ENCODE measurements around the gene HMGN1. TPM values are rescaled to one million over a fixed set of nuclear protein-coding genes. Genes with fewer than 3 reads are reported as not detected.

Gene HMGN1, protein sequence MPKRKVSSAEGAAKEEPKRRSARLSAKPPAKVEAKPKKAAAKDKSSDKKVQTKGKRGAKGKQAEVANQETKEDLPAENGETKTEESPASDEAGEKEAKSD
- polyA plus RNA-seq (2013, experiment 1 of 2), result 410 TPM
- 468 TPM for polyA plus RNA-seq (2013, experiment 2 of 2)

DNA sequence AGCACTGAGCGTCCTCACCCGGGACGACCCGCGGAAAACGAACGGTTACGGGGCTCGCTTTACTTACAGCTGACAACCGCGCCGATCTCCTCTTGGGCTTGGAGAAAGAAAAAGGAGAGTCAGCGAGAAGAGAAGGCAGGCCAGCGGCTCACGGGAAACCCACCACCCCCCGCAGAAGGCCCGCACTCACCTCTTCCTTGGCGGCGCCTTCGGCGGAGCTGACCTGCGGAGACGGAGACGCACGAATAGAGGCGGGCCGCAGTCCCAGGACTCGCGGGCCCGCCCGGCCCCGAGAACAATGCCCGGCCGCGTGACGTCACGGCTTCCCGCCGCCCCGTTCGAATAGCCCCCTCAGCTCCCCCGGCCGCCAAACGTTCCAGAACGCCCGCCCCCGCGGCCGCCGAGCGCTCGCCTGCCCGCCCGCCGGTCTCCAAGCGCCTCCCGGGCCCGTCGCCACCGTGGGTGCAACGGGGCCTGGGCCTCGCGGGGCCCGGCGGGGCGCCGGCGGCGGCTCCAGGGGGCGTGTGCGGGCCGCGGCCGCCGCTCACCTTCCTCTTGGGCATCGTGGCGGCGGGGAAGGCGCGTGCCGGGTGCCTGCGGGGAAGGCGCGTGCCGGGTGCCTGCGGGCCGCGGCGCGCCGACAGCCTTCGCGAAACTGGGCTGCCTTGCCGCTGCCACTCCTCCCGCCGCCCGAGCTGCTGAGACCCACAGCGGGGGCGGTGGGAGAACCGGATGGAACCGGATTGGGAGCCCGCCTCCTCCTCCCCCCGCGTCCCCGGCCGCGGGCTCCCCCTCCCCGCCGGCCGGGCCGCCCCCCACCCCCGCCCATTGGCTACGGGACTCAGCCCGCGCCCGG, at the start of gene HMGN1:
HMGN1 (minus strand) TSS at position 734 of the 856 bp plus-strand sequence; CDS start at position 563, 171 bp downstream.
- Histone ChIP-seq H3K9me3 (ENCODE audit: control insufficient read depth, low read length) (no peaks in the 10 kb centered on the region), H3K36me3 (ENCODE audit: control insufficient read depth, insufficient read depth, low read length) (peaks cover 39% of the 10 kb centered on the region), H3K4me3 (ENCODE audit: extremely low read depth, insufficient read depth, low read length, poor library complexity, severe bottlenecking) (peak within 1 kb of the TSS; percentile 91), H3K27ac (ENCODE audit: low read depth, low read length, severe bottlenecking) (peak within 1 kb of the TSS; percentile 96), H3K4me1 (ENCODE audit: control insufficient read depth, insufficient read depth, low read length, poor library complexity, severe bottlenecking) (peaks cover 11% of the 10 kb centered on the region)
- 0% methylated on average over 68 of the region's 116 CpGs for WGBS, 2 experiments (ENCODE audit: insufficient coverage in 2 of 2)

DNA sequence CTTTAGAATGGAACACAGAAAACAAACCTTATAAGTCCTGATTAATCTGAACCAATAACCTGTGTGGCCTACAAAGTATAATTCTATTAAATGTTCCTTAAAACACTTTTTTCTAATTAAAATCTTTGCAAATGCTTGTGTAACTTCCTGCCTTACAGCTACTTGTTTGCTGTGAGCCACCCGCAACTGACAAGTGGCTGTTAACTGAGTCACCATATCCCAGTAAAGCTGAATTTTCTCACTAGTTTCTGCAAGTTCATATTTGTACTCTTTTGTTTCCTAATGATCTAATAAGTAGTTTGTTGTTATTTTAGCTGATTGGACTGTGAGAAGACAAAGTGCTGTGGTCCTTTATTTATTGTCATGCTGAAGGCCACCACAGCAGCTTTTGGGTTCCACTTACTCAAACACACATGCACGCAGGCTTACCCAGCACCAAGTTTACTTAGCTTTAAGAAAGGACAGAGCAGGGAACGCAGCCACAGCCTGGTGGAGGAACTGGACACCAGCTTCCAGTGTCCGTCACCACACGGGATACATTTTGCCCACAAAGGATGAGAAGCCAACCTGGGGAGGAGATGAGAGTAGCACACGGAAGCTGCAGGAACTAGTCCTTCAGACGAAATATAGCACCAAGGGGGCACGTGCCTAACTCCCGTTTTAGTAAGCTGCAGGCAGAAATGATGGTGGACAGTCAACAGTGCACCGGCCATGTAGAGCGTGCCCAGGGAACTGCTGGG, 48.9 kb upstream of the HMGN1 start:
- Histone ChIP-seq H3K4me3 (ENCODE audit: extremely low read depth, insufficient read depth, low read length, poor library complexity, severe bottlenecking) (no peak overlapping the region), H3K9me3 (ENCODE audit: control insufficient read depth, low read length) (no peaks in the 10 kb centered on the region), H3K36me3 (ENCODE audit: control insufficient read depth, insufficient read depth, low read length) (peaks cover 51% of the 10 kb centered on the region), H3K27ac (ENCODE audit: low read depth, low read length, severe bottlenecking) (no peak overlapping the region), H3K4me1 (ENCODE audit: control insufficient read depth, insufficient read depth, low read length, poor library complexity, severe bottlenecking) (no peaks in the 10 kb centered on the region)
- WGBS, 2 experiments (ENCODE audit: insufficient coverage in 2 of 2), result 90 to 97% methylated on average over 9 to 11 of the region's 11 CpGs

DNA sequence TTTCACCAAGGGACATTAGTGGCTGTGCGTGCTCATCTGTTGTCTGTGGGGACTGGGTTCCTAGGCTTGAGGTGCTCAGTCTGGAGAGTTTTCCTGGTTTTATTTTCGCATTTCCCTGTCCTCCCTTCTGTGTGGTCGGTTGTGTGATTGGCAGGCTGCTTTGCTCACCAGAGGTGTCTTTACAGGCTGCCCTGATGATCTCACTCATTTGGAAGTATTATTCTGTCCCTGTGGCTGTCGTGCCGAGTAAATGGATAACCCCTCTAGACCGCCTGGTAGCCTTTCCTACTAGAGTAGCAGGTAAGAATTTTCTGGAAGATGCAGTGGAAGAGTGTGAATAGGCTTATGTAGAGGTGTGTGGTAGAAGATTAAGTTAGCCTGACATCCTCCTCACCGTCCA, 44.1 kb upstream of the HMGN1 start:
- Histone ChIP-seq H3K4me3 (ENCODE audit: extremely low read depth, insufficient read depth, low read length, poor library complexity, severe bottlenecking) (no peak overlapping the region), H3K36me3 (ENCODE audit: control insufficient read depth, insufficient read depth, low read length) (peaks cover 52% of the 10 kb centered on the region)

DNA sequence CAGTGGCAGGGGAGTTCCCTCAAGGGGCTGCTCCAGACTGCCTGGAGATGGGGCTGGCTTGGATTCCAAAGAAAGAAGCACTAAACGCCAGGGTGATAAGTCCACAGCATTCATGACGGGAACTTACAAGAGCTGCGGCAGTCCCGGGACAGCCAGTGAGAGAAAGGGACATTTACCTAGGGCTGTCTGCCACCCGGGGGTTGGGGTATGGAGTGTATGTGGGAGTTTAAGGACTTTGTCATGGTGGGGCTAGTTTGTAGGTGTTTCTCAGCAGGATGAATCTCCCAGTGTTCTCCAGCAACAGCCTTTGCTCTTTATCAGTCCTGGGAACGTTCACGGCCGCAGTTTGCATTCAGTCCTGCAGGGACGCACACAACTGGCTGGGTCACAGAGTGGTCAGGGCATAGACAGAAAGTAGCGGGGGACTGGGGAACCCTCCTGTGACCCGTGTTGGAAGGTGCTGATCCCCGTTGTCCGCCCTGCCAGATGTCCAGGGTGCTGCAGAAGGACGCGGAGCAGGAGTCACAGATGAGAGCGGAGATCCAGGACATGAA, 41.4 kb upstream of the HMGN1 start:
- no peaks in the 10 kb centered on the region for H3K9me3 ChIP-seq (ENCODE audit: control insufficient read depth, low read length)
- 88 to 89% methylated on average over 14 to 15 of the region's 16 CpGs for WGBS, 2 experiments (ENCODE audit: insufficient coverage in 2 of 2)
- H3K4me3 ChIP-seq (ENCODE audit: extremely low read depth, insufficient read depth, low read length, poor library complexity, severe bottlenecking), result no peak overlapping the region
- H3K27ac ChIP-seq (ENCODE audit: low read depth, low read length, severe bottlenecking), result no peak overlapping the region
- H3K36me3 ChIP-seq (ENCODE audit: control insufficient read depth, insufficient read depth, low read length), result peaks cover 44% of the 10 kb centered on the region
- peaks cover 3% of the 10 kb centered on the region for H3K4me1 ChIP-seq (ENCODE audit: control insufficient read depth, insufficient read depth, low read length, poor library complexity, severe bottlenecking)

More for the DNA sequence above, 44.1 kb upstream of the HMGN1 start:
- Histone ChIP-seq H3K27ac (ENCODE audit: low read depth, low read length, severe bottlenecking) (no peak overlapping the region), H3K9me3 (ENCODE audit: control insufficient read depth, low read length) (no peaks in the 10 kb centered on the region), H3K4me1 (ENCODE audit: control insufficient read depth, insufficient read depth, low read length, poor library complexity, severe bottlenecking) (no peaks in the 10 kb centered on the region)
- 90 to 97% methylated on average over 5 to 6 of the region's 7 CpGs for WGBS, 2 experiments (ENCODE audit: insufficient coverage in 2 of 2)

DNA sequence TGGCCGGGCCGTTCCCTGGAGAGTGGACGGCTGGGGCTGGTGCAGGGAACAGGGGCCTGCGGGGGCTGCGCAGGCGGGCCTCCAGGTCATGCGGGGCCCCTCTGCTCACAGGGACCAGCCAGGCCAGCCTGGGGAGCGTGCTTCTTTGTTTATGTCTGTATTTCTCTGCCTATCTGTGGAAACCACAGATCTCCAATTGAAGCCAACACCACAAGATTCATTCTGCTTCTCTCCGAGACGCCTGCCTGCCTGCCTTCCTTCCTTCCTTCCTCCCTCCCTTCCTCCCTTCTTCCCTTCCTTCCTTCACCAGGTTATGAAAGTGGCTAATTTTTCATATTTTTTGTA, 39.9 kb upstream of the HMGN1 start:
- Histone ChIP-seq H3K4me1 (ENCODE audit: control insufficient read depth, insufficient read depth, low read length, poor library complexity, severe bottlenecking) (peaks cover 7% of the 10 kb centered on the region), H3K27ac (ENCODE audit: low read depth, low read length, severe bottlenecking) (no peak overlapping the region), H3K9me3 (ENCODE audit: control insufficient read depth, low read length) (no peaks in the 10 kb centered on the region), H3K4me3 (ENCODE audit: extremely low read depth, insufficient read depth, low read length, poor library complexity, severe bottlenecking) (no peak overlapping the region), H3K36me3 (ENCODE audit: control insufficient read depth, insufficient read depth, low read length) (peaks cover 29% of the 10 kb centered on the region)
- 16 to 23% methylated on average over 8 of the region's 10 CpGs for WGBS, 2 experiments (ENCODE audit: insufficient coverage in 2 of 2)

DNA sequence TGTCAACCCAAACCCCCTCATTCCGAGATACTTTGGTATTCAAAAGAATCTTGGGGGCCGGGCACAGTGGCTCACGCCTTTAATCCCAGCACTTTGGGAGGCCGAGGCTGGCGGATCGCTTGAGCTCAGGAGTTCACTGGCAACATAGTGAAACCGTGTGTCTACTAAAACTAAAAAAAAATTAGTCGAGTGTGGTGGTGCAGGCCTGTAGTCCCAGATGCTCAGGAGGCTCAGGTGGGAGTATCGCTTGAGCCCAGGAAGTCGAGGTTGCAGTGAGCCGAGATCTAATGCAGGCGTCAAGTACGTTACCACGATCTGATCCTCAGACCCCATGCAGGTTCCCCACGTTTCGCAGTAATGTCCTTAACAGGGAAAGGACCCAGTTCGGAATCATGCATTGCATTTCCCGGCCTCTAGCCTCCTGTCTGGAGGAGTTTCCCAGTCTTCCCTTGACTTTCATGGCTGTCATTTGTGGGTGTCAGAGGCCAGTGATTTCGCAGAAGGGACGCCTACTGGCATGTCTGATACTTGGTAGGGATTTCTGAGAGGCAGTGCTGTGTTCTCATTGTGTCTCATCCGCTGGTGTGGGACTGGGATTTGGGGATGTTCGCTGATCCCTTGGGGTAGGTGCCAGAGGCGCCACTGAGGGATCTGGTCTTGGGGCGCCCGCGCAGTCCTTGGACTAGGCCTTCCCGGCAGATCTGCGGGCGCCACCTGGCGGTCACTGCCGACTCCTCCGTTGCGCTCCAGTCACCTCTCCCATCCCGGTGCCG, 39.3 kb upstream of the HMGN1 start:
- Histone ChIP-seq H3K36me3 (ENCODE audit: control insufficient read depth, insufficient read depth, low read length) (peaks cover 24% of the 10 kb centered on the region), H3K4me1 (ENCODE audit: control insufficient read depth, insufficient read depth, low read length, poor library complexity, severe bottlenecking) (peaks cover 7% of the 10 kb centered on the region), H3K4me3 (ENCODE audit: extremely low read depth, insufficient read depth, low read length, poor library complexity, severe bottlenecking) (peak overlapping the region; percentile 29), H3K9me3 (ENCODE audit: control insufficient read depth, low read length) (no peaks in the 10 kb centered on the region), H3K27ac (ENCODE audit: low read depth, low read length, severe bottlenecking) (peak overlapping the region; percentile 59)
- 26 to 32% methylated on average over 31 to 32 of the region's 35 CpGs for WGBS, 2 experiments (ENCODE audit: insufficient coverage in 2 of 2)

DNA sequence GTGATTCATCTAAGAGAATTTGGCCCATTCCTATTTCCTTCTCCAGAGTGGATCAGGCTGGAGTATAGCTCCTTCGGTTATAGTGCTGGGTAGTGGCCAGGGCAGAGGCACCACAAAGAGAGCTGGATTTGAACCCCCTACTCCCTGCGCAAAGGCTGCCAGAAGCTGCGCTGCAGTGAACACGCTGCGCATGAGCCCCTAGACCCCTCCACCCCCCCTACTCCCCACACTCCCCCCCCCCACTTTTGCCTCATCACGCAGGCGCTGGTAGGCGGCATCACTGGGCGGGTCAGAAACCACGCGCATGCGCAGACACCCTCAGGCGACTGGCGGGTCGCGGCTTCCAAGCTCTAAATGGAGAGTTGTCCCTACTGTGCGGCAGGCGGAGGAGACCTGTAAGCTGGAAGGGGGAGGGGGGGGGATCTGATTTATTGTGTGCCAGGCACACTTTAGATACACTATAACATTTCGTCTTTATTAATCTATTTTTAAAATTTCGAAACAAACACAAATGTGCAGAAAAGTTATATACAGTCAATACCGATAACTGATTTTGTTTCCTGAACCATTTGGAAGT, 38.7 kb upstream of the HMGN1 start:
- WGBS, 2 experiments (ENCODE audit: insufficient coverage in 2 of 2), result 25 to 40% methylated on average over 2 to 5 of the region's 21 CpGs
- Histone ChIP-seq H3K9me3 (ENCODE audit: control insufficient read depth, low read length) (no peaks in the 10 kb centered on the region), H3K36me3 (ENCODE audit: control insufficient read depth, insufficient read depth, low read length) (peaks cover 18% of the 10 kb centered on the region), H3K4me1 (ENCODE audit: control insufficient read depth, insufficient read depth, low read length, poor library complexity, severe bottlenecking) (peaks cover 7% of the 10 kb centered on the region), H3K27ac (ENCODE audit: low read depth, low read length, severe bottlenecking) (peak overlapping the region; percentile 59), H3K4me3 (ENCODE audit: extremely low read depth, insufficient read depth, low read length, poor library complexity, severe bottlenecking) (peak overlapping the region; percentile 29)

DNA sequence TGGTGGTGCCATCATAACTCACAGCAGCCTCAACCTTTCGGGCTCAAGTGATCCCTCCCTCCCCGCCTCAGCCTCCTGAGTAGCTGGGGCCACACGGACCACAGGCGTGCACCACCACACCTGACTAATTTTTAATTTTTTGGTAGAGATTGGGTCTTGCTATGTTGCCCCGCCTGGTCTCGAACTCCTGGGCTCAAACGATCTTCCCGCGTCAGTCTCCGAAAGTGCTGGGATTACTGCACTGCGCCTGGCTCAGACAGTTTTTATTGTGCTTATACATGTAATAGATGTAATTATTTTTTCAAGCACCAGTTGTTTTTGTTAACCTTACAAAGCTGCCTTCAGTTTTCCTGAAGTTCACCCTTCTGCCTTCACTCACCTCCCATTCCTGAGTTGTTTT, 38.0 kb upstream of the HMGN1 start:
- H3K9me3 ChIP-seq (ENCODE audit: control insufficient read depth, low read length), result no peaks in the 10 kb centered on the region
- H3K36me3 ChIP-seq (ENCODE audit: control insufficient read depth, insufficient read depth, low read length), result peaks cover 18% of the 10 kb centered on the region
- 96% methylated on average over 4 of the region's 11 CpGs; no CpG with 5 or more reads in 1 of the 2 experiments for WGBS, 2 experiments (ENCODE audit: insufficient coverage in 2 of 2)
- peaks cover 7% of the 10 kb centered on the region for H3K4me1 ChIP-seq (ENCODE audit: control insufficient read depth, insufficient read depth, low read length, poor library complexity, severe bottlenecking)
- no peak overlapping the region for H3K27ac ChIP-seq (ENCODE audit: low read depth, low read length, severe bottlenecking)
- H3K4me3 ChIP-seq (ENCODE audit: extremely low read depth, insufficient read depth, low read length, poor library complexity, severe bottlenecking), result no peak overlapping the region

DNA sequence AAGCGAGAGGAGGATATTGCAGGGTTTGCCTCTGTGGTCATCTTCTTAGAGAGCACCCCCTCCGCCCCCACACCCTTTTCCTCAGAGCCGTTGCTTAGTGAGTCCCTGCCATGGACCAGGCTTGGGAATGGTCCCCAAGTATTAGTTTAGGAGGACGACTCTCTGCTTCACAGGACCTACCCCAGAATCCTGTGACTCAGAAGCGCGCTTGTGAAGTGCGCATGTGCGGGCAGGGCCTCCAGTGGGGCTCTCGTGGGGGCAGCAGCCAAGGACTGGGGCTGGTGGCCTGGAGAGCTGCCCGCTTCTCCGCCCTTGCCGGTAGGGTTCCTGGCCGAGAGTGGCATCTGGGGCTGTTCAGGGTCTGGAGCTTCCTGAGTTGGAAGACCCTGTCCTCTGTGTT, 37.3 kb upstream of the HMGN1 start:
- Histone ChIP-seq H3K27ac (ENCODE audit: low read depth, low read length, severe bottlenecking) (no peak overlapping the region), H3K4me3 (ENCODE audit: extremely low read depth, insufficient read depth, low read length, poor library complexity, severe bottlenecking) (no peak overlapping the region), H3K4me1 (ENCODE audit: control insufficient read depth, insufficient read depth, low read length, poor library complexity, severe bottlenecking) (peaks cover 10% of the 10 kb centered on the region), H3K9me3 (ENCODE audit: control insufficient read depth, low read length) (no peaks in the 10 kb centered on the region), H3K36me3 (ENCODE audit: control insufficient read depth, insufficient read depth, low read length) (peaks cover 15% of the 10 kb centered on the region)
- 79 to 90% methylated on average over 11 of the region's 13 CpGs for WGBS, 2 experiments (ENCODE audit: insufficient coverage in 2 of 2)
